Ovary (tissue), 9 donors: ENCODE results near the gene PON2. TPM values are rescaled to one million over a fixed set of nuclear protein-coding genes. Genes with fewer than 3 reads are reported as not detected.
"Not testable (repeated sequence)": the region's sequence is repeated elsewhere in the genome, so short reads cannot be mapped to it uniquely, and the experiment has no call there.

Experiments used
- DNase-seq, 5 donors: peaks; one replicate each; pipeline ENCODE4 v3.0.0-alpha.2; 2019 to 2020
- H3K27ac ChIP-seq, 2 donors: fragments of 200-600 bp; one replicate each; pipeline versions ENCODE4 v1.5.1 to v1.8.0; 2019 to 2022
- H3K27me3 ChIP-seq: fragments of 200-600 bp; one replicate; pipeline ENCODE4 v1.8.0; 2022
- H3K36me3 ChIP-seq: fragments of 200-600 bp; sonication (generic); one replicate; pipeline ENCODE4 v1.5.1; 2019
- H3K4me1 ChIP-seq: one replicate; pipeline ENCODE4 v1.8.1; 2013; ENCODE audit warnings: mild to moderate bottlenecking, moderate library complexity; ENCODE audit not compliant: insufficient read depth
- H3K4me3 ChIP-seq: fragments of 200-600 bp; sonication (generic); one replicate; pipeline ENCODE4 v1.5.1; 2017
- H3K9me3 ChIP-seq, 2 donors: fragments of 200-600 bp in 1 of 2; sonication (generic) in 1 of 2; one replicate each; pipeline versions ENCODE4 v1.5.1 to v1.8.1; 2013 to 2019; ENCODE audit warnings: mild to moderate bottlenecking in 1 of 2, moderate library complexity in 1 of 2
- EP300 ChIP-seq: sonication (generic); formaldehyde crosslinking; IDR thresholded peaks from one replicate; pipeline ENCODE4 v1.6.1; 2017; ENCODE audit warnings: antibody characterized with exemption
- POLR2A ChIP-seq: fragments of 450-650 bp; IDR thresholded peaks from one replicate; pipeline ENCODE4 v1.6.1; 2017; ENCODE audit warnings: antibody characterized with exemption, mild to moderate bottlenecking, moderate library complexity
- WGBS, 3 donors: extraction: QIAGEN DNeasy Blood & Tissue Kit in 1 of 3; methylation state at CpG; one replicate each; pipeline versions ENCODE4 v1.1.5 to v1.1.7; 2013 to 2017; 5-methylcytosine and 5-hydroxymethylcytosine counted together
- intact Hi-C, 4 donors: fragments of 100-400 bp; cut with DNase I; formaldehyde crosslinking; loops; one replicate each; pipeline versions ENCODE4 v1.11.0 to v1.15.1; 2022 to 2023
- polyA plus RNA-seq, 2 donors: library from polyadenylated mRNA; stranded (reverse); fragments of 200-250 nt in 1 of 2; fragments of 350-450 nt in 1 of 2; fragmentation: Illumina TruSeq in 1 of 2; extraction: RNeasy Lipid Tissue Mini Kit (QIAGEN cat#74804) in 1 of 2; gene quantifications; one replicate each; pipeline ENCODE4 v1.2.3, GENCODE V29; 2013 to 2014
- total RNA-seq, 7 donors: library from RNA; depleted of rRNA in 2 of 7; stranded (reverse); fragments of >200 nt in 2 of 7; fragmentation: NEBNext Ultra II Directional in 3 of 7; extraction: Animal tissue kit (Norgen Biotek cat#: 25700) in 3 of 7; gene quantifications; one replicate each; pipeline versions ENCODE4 v1.1.0 to v1.2.4, GENCODE V29; 2016 to 2023
- TF ChIP-seq, protein P1 (sequence below), 3 donors: fragments of 450-650 bp in 2 of 3; fragments of 200-600 bp in 1 of 3; IDR thresholded peaks; one replicate each; pipeline versions ENCODE4 v1.5.1 to v1.8.0; 2016 to 2022; ENCODE audit warnings: antibody characterized with exemption in 3 of 3, mild to moderate bottlenecking in 1 of 3
- donor health status: DM: no; HTN: no; CAD: no; lungs with moderate emphysema.
- donor health status: DM: no; HTN: no; CAD: no.
- donor health status: Bipolar disorder and iron deficiency.
- donor health status: DM: yes; HTN: yes; CAD: no.
- donor health status: DM: no; HTN: no; CAD: no.
- donor health status: DM: yes; HTN: yes; CAD: no.

The PON2 gene
- total and polyA plus RNA-seq, 9 donors = 29.3 to 108 (median 48.1) TPM

DNA sequence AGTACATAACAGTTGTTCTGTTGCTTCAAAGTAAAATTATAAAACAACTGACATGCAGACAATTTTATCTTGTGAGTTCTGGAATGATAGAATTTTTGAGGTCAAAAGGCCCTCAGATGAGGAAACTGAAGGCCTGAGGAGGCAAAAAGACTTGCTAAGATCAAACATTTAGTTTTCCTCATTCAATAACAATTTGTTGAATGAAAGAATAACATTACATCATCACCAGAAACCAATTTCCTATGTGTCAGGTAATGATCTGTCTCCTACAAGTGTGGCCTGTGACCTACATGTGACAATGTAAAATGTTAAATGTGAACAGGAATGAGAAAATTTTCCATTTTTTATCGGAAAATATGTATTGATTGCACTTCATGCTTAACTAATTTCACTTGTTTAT lies 34.4 kb upstream of the PON2 start:
- Histone ChIP-seq H3K27ac (no peak overlapping the region), H3K4me1 (peaks cover 4% of the 10 kb centered on the region), H3K36me3 (no peaks in the 10 kb centered on the region), H3K27me3 (no peaks in the 10 kb centered on the region), H3K9me3 (no peaks in the 10 kb centered on the region), H3K4me3 (no peak overlapping the region)
- 97 to 99% (median 98%) methylated on average over 1 of the region's 1 CpG for WGBS, 3 donors
- DNase-seq = no peak
- intact Hi-C loops = no loop called here
- TF ChIP-seq POLR2A (no peak), EP300 (no peak)
- TF ChIP-seq, protein P1, sequence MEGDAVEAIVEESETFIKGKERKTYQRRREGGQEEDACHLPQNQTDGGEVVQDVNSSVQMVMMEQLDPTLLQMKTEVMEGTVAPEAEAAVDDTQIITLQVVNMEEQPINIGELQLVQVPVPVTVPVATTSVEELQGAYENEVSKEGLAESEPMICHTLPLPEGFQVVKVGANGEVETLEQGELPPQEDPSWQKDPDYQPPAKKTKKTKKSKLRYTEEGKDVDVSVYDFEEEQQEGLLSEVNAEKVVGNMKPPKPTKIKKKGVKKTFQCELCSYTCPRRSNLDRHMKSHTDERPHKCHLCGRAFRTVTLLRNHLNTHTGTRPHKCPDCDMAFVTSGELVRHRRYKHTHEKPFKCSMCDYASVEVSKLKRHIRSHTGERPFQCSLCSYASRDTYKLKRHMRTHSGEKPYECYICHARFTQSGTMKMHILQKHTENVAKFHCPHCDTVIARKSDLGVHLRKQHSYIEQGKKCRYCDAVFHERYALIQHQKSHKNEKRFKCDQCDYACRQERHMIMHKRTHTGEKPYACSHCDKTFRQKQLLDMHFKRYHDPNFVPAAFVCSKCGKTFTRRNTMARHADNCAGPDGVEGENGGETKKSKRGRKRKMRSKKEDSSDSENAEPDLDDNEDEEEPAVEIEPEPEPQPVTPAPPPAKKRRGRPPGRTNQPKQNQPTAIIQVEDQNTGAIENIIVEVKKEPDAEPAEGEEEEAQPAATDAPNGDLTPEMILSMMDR (IDR thresholded peaks at IDR 0.05) = no peak

GRCh38 chr7:95467912-95468607 lies 33.2 kb upstream of the PON2 start:
- Histone ChIP-seq H3K4me3 (no peak overlapping the region), H3K9me3 (no peaks in the 10 kb centered on the region)
- intact Hi-C loops = no loop called here

GRCh38 chr7:95460653-95461052 lies 25.8 kb upstream of the PON2 start:
- H3K36me3 ChIP-seq, H3K27ac ChIP-seq, H3K9me3 ChIP-seq, H3K4me1 ChIP-seq, H3K27me3 ChIP-seq, intact Hi-C loops, H3K4me3 ChIP-seq, DNase-seq: not testable (repeated sequence)
- 89 to 94% (median 93%) methylated on average over 2 of the region's 2 CpGs for WGBS, 3 donors

More at GRCh38 chr7:95467912-95468607, 33.2 kb upstream of the PON2 start:
- H3K36me3 ChIP-seq = no peaks in the 10 kb centered on the region
- H3K27me3 ChIP-seq = no peaks in the 10 kb centered on the region
- DNase-seq = no peak
- H3K27ac ChIP-seq = no peak overlapping the region
- TF ChIP-seq, protein P1 (IDR thresholded peaks at IDR 0.05) = no peak
- TF ChIP-seq EP300 (no peak), POLR2A (no peak)
- 96 to 100% (median 100%) methylated on average over 1 of the region's 1 CpG for WGBS, 3 donors
- H3K4me1 ChIP-seq = peaks cover 4% of the 10 kb centered on the region

DNA sequence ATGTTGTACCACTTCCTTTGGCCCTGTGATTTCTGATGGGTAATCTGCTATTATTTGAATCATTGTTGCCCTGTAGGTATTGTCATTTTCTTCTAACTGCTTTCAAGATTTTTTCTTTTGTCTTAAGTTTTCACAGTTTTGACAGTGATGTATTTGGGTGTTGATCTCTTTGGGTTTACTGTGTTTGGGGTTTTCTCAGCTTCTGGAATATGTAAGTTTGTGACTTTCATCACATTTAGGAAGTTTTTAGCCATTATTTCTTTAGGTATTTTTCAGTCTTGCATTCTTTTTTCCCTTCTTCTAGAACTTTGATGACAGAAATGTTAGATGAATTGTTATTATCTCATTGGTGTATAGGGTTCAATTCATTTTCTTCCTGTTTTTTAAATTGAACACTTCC lies 23.1 kb upstream of the PON2 start:
- TF ChIP-seq, protein P1 (IDR thresholded peaks at IDR 0.05) = no peak
- TF ChIP-seq EP300 (no peak), POLR2A (no peak)
- Histone ChIP-seq H3K4me1 (no peaks in the 10 kb centered on the region), H3K27ac (no peak overlapping the region), H3K36me3 (no peaks in the 10 kb centered on the region), H3K27me3 (no peaks in the 10 kb centered on the region), H3K4me3 (no peak overlapping the region), H3K9me3 (no peaks in the 10 kb centered on the region)
- intact Hi-C loops = loop anchor here in 1 of 4 donors (5.0 kb wide), 1 partner anchor 1139 kb away; no protein-coding TSS in a partner anchor
- DNase-seq = no peak

- H3K36me3 ChIP-seq = no peaks in the 10 kb centered on the region
- TF ChIP-seq, protein P1 (IDR thresholded peaks at IDR 0.05) = no peak
- TF ChIP-seq POLR2A = no peak
- no peak for TF ChIP-seq EP300
- no peak for DNase-seq
- H3K27me3 ChIP-seq = no peaks in the 10 kb centered on the region
- no peak overlapping the region for H3K4me3 ChIP-seq
- H3K27ac ChIP-seq = no peak overlapping the region
- H3K9me3 ChIP-seq = no peaks in the 10 kb centered on the region
- WGBS, 3 donors = 53 to 68% (median 58%) methylated on average over 2 of the region's 2 CpGs
- intact Hi-C loops = loop anchor here in 1 of 4 donors (5.0 kb wide), 1 partner anchor 1143 kb away; no protein-coding TSS in a partner anchor
- H3K4me1 ChIP-seq = no peaks in the 10 kb centered on the region
These were observed 19.7 kb upstream of the PON2 start for GRCh38 chr7:95454438-95455045.
